SK-N-SH treated with all-trans-retinoic acid at 6 μM for 48 hours (cell line): Measurements from ENCODE around the gene WWC1.

Experiments used
- ARNTL ChIP-seq: fragments of 450-650 bp; formaldehyde crosslinking; IDR thresholded peaks from 2 replicates; pipeline ENCODE4 v1.5.0; 2020; ENCODE audit warnings: low read depth, mild to moderate bottlenecking, moderate library complexity, borderline replicate concordance
- SNAI2 ChIP-seq: fragments of 250-450 bp; sonication (Bioruptor Pico); IDR thresholded peaks from 2 replicates; pipeline ENCODE4 v1.5.0; 2020; ENCODE audit warnings: mild to moderate bottlenecking, moderate library complexity
- ZC3H10 ChIP-seq: fragments of 250-450 bp; sonication (Bioruptor Pico); IDR thresholded peaks from 2 replicates; pipeline ENCODE4 v1.5.1; 2021; ENCODE audit warnings: mild to moderate bottlenecking, moderate library complexity
- ZNF565 ChIP-seq: fragments of 450-650 bp; formaldehyde crosslinking; conservative IDR thresholded peaks from 2 replicates; pipeline ENCODE4 v1.5.0; 2020; ENCODE audit warnings: low read depth, mild to moderate bottlenecking, moderate library complexity
- TF ChIP-seq, protein P1 (sequence below): fragments of 250-450 bp; sonication (Bioruptor Pico); IDR thresholded peaks from 2 replicates; pipeline ENCODE4 v1.5.0; 2020; ENCODE audit warnings: mild to moderate bottlenecking, moderate library complexity

DNA sequence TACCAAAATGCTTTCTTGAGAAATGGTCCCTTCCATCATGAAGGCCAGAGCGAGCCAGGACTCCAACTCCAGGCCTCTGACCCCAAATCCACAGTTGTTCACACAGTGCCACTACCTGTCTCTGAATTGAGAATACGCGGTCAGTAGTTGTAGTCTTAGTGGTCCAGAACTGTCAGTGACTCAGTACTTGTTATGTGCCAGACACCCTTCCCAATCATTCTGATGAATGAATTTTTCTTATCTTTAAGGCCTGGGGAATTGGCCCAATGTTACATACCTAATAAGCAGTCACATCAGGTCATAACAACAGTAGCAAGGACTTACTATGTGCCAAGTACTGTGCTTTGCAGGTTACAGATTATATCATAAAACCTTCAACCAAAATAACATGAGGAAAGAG is 122.2 kb downstream of the WWC1 start:
- TF ChIP-seq SNAI2 (CRISPR knock-in tag) (no peak), ARNTL (no peak), ZNF565 (no peak), ZC3H10 (CRISPR knock-in tag) (no peak)
- TF ChIP-seq, protein P1, sequence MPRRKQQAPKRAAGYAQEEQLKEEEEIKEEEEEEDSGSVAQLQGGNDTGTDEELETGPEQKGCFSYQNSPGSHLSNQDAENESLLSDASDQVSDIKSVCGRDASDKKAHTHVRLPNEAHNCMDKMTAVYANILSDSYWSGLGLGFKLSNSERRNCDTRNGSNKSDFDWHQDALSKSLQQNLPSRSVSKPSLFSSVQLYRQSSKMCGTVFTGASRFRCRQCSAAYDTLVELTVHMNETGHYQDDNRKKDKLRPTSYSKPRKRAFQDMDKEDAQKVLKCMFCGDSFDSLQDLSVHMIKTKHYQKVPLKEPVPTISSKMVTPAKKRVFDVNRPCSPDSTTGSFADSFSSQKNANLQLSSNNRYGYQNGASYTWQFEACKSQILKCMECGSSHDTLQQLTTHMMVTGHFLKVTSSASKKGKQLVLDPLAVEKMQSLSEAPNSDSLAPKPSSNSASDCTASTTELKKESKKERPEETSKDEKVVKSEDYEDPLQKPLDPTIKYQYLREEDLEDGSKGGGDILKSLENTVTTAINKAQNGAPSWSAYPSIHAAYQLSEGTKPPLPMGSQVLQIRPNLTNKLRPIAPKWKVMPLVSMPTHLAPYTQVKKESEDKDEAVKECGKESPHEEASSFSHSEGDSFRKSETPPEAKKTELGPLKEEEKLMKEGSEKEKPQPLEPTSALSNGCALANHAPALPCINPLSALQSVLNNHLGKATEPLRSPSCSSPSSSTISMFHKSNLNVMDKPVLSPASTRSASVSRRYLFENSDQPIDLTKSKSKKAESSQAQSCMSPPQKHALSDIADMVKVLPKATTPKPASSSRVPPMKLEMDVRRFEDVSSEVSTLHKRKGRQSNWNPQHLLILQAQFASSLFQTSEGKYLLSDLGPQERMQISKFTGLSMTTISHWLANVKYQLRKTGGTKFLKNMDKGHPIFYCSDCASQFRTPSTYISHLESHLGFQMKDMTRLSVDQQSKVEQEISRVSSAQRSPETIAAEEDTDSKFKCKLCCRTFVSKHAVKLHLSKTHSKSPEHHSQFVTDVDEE (CRISPR knock-in tag) = no peak
